Fibroblast of the aortic adventitia (primary cell): ENCODE results near the gene GID8. TPM values are rescaled to one million over a fixed set of nuclear protein-coding genes. Genes with fewer than 3 reads are reported as not detected.
A peak's percentile ranks its signal among the peaks of the same experiment; 100 is the strongest.

Experiments
- DNase-seq: peaks from one replicate; pipeline ENCODE4 v3.0.0-alpha.2; 2010; ENCODE audit warnings: low read depth
- H3K4me3 ChIP-seq: 2 replicates; pipeline ENCODE4 v1.5.1; 2011; ENCODE audit warnings: low read depth, mild to moderate bottlenecking, control low read depth, low read length, moderate library complexity
- total RNA-seq: library from RNA; depleted of rRNA; stranded (reverse); fragments of >200 nt; gene quantifications from 2 replicates; pipeline ENCODE4 v1.2.3, GENCODE V29; 2012; ENCODE audit warnings: low replicate concordance
- TF ChIP-seq, protein P1 (sequence below): IDR thresholded peaks from 2 replicates; pipeline ENCODE4 v1.5.1; 2011; ENCODE audit warnings: mild to moderate bottlenecking, low read length, control low read depth, inconsistent platforms; ENCODE audit not compliant: insufficient read depth

The GID8 gene
- total RNA-seq, 1 donor = 35.4 TPM

DNA sequence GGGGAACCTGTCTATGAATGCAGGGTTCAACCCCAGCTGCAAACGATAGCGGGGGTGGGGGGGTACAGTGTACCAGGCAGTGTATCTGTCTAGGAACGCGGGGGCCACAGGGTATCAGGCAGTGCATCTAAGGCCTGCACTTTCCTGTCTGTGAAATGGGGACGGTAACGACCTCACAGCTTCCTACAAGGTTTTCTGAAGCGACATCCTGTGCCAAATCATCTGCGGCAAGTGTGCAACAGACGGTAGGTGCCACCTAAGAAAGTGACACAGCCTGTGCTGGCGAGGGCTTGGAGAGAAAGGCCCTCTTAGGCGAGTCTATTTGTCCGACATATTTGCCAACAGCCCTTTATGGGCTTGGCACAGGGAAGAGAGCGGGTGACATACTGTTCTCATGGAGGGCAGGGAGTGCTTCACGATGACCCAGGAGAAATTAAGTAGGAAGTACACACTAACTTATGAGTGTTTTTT, 15.5 kb upstream of the GID8 start:
- DNase-seq = no peak
- H3K4me3 ChIP-seq = no peak overlapping the region
- TF ChIP-seq, protein P1, sequence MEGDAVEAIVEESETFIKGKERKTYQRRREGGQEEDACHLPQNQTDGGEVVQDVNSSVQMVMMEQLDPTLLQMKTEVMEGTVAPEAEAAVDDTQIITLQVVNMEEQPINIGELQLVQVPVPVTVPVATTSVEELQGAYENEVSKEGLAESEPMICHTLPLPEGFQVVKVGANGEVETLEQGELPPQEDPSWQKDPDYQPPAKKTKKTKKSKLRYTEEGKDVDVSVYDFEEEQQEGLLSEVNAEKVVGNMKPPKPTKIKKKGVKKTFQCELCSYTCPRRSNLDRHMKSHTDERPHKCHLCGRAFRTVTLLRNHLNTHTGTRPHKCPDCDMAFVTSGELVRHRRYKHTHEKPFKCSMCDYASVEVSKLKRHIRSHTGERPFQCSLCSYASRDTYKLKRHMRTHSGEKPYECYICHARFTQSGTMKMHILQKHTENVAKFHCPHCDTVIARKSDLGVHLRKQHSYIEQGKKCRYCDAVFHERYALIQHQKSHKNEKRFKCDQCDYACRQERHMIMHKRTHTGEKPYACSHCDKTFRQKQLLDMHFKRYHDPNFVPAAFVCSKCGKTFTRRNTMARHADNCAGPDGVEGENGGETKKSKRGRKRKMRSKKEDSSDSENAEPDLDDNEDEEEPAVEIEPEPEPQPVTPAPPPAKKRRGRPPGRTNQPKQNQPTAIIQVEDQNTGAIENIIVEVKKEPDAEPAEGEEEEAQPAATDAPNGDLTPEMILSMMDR = no peak

DNA sequence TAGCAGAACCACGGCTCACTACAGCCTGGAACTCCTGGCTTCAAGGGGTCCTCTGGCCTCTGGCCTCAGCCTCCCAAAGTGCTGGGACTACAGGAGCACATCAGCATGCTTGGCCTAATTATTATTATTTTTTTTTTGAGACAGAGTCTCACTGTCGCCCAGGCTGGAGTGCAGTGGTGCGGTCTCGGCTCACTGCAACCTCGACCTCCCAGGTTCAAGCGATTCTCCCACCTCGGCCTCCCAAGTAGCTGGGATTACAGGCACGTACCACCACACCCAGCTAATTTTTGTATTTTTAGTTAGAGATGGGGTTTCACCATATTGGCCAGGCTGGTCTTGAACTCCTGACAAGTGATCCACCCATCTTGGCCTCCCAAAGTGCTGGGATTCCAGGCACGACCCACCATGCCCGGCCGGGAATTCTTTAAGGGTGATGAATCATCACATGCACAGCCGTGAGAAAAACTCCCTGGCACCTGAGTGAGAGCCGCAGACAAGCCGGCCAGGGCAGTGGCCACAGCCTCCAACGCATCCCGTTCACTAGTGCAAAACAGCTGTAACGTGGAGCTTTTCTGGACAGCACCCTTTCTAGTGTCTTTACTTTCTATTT, 14.8 kb upstream of the GID8 start:
- H3K4me3 ChIP-seq = peak overlapping the region; percentile 6
- DNase-seq = peak; percentile 84

DNA sequence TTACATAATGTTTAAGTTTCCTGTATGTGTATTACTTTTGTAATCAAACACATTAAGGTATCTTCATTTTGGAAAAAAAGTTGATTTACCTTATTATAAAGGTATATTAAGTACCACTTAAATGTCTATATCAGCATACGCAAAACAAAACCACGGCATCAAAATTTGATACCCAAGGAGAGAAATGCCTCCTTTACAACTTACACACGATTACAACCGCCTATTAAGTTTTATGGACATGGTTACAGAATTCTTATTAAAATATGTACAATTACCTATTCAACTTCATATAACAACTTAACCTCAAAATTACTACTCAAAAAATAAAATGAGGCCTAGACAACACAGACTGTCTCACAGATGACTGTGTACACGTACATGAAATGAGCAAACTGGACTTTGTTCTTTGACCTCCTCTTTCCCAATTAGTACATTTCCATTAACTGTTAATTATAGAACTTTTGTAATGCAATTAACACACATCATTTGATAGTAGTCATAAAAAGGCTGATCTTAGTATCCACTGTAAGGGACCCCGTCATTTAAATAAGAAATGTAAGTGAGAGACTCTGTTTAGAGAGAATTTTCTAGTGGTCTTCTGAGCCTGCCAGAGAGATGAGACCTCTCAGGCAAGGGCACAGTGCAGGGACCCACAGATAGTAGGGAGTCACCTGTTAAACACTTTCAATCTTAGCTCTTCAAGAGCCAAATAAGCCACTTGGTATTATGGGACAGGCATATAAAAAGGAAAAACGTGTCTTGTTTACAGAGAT, 14.1 kb upstream of the GID8 start:
- peak overlapping the region; percentile 89 for H3K4me3 ChIP-seq
- DNase-seq = no peak
- TF ChIP-seq, protein P1 = no peak

DNA sequence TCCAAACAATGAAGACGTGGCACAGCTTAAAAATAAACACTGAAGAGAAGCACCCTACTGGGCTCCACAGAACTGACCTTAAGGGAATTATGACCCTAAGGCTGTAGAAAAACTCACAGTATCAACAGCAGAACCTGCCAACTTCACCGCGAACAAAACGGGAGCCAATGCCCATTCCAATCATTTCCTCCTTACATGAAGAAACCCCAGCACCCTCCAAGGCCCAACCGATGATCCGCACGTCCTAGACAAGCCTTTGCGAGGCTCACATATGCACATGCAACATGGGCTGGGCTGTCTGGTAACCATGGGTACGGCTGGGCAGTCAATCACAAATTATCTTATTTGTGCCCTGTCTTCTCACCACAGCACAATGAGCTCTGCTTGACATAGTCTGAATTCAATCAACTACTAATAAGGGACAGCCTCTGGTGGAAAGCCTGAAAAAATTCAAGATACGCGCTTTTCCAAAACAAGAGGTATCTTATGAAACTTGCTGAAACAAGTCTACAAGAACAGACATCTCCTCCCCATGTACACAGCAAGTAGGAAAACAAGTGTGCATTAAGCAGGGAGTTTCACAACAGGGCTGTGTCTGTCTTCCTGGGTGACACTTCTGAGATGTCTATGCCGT, 13.4 kb upstream of the GID8 start:
- peak; percentile 63 for DNase-seq
- H3K4me3 ChIP-seq = peak overlapping the region; percentile 89
- TF ChIP-seq, protein P1 = no peak

DNA sequence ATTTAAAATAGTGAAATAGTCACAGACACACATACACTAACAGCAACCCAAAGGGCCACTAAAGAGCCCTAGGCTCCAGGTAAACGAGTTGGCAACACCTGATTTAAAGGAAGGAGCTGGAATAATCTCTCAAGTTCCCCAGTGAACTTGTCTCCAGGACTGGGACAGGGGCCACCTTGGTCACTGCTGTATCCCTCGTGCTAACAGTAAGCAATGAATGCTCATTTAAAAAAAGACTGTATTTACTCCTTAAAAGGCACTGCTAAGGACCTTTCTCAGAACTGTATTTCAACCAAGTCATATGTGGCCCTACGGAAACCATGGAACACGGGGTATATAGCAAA, 12.9 kb upstream of the GID8 start:
- TF ChIP-seq, protein P1 = no peak
- no peak for DNase-seq
- H3K4me3 ChIP-seq = peak overlapping the region; percentile 89

DNA sequence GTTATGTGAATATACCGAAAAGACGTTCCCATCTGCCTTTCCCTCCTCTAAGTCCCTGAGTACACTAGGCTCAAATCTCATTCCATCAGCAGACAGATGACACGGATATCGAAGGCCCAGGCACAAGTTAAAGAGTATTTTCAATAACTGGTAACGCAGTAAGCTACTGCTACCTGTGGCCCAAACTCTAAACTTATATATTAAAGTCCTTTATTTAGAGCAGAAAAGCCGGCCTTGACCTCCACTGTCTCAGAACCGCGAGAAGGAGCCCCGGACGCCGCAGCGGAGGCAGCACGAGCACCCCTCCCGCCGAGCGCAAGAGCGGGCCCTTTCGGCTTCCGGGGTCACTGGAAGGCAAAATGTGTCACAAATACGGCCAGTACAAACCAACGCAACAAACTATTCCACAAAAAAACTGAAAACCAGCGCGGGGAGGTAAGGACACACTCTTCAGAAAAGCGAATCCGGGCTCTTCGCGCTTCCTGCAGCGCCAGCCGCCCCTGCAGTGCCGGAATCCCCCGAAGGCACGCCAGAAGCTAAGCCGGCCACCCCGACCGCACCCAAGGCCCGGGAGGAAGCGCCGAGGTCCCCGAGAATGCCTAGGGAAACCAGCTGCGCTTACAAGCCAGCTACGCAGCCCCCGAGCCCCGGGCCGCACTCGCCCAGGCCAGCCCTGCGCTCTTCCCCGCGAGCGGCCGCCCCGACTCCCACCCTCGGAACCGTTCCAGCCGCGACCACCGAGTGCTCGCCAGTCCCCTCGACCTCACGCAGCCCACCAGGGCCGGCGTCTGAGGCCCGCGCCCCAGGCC, 12.3 kb upstream of the GID8 start:
- H3K4me3 ChIP-seq = peak overlapping the region; percentile 89
- DNase-seq = peak; percentile 35
- TF ChIP-seq, protein P1 = no peak
